Measurements from ENCODE around the gene STK24.

Gene STK24

DNA sequence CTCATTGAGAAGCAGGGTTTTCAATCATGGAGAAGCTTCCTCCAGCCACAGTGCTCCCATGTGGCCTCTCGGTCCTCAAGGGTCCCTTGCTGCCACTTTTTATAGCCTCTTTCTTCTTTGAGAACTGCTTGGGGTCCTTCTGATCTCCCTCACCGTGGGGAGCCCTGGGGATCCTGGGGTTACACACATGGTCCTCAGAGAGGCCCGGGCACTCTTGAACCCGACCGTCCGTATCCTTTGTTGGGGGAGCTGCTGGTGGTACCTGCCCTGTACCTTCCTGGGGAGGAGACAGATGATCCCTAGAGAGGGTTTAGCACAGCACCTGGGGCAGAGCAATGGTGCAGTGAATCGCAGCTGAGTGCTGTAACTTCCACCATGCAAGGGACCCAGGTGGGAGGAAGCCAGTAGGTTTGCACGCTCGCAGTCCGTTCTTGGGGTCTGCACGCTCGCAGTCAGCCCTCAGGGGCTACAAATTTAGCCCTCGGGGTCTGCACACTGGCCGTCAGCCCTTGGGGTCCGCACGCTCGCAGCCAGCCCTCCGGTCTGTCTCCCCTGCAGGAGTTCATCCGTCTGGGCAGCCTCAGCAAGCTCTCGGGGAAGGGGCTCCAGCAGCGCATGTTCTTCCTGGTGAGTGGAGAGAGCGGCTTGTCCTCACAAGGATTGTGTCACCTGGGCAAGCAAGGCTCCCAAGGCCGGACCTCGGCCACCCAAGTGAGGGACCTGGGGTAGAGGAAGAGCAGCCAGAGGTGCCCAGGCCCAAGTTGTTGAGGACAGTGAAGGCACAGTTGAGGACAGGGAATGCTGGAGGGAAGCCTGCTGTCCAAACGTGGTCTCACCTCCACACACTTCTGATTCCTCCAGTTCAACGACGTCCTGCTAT, 138.4 kb downstream of the STK24 start:
- no peak overlapping the region for H3K9ac ChIP-seq (ENCODE audit: insufficient read length)
- no peaks in the 10 kb centered on the region for H3K9me3 ChIP-seq (ENCODE audit: low read depth, low read length)
- no peak overlapping the region for H3K4me3 ChIP-seq
- H3K36me3 ChIP-seq (ENCODE audit: insufficient read depth, low read length) = no peaks in the 10 kb centered on the region
- no peak overlapping the region for H3K27ac ChIP-seq
- no peak for DNase-seq (ENCODE audit: low read depth, low spot score)
- TF ChIP-seq EZH2 (IDR thresholded peaks at IDR 0.05) = no peak
- TF ChIP-seq FOXP2 (optimal IDR thresholded peaks at IDR 0.05; ENCODE audit: control extremely low read depth, extremely low read length, insufficient read depth) = no peak
- no peak for TF ChIP-seq POLR2AphosphoS5 (IDR thresholded peaks at IDR 0.05; ENCODE audit: borderline replicate concordance, low read depth, low read length)

DNA sequence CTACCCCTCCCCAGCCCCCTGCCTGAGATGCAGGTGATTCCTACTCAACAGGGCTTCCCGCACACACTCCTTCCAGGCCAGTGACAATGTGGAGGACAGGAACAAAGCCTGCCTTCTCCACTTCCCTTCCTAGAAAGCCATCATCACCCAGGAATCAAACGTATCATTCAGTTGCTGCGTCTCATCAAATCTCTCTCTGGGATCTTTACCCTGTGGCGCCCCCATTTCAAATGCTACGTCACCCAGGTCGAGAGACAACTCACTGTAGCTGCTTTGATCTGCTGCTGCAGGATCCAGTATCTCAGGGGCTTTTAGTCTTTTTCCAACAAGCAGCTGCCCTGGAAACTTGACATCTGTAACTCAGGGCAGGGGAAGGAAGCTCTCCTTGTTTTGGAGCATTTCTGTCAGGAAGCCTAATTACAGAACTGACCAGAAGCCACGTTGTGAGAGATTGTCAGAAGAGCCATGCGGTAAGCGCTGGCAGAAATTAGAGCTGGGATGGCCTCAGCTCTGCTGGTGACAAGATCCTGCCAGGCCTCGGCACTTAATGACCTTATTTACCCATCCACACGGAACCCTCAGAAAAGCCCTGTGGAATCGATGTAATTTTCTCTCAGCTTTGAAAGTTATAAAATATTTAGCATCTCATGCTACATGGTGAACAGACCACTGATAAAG, 140.5 kb downstream of the STK24 start:
- no peaks in the 10 kb centered on the region for H3K9me3 ChIP-seq (ENCODE audit: low read depth, low read length)
- TF ChIP-seq FOXP2 (optimal IDR thresholded peaks at IDR 0.05; ENCODE audit: control extremely low read depth, extremely low read length, insufficient read depth) = no peak
- TF ChIP-seq POLR2AphosphoS5 (IDR thresholded peaks at IDR 0.05; ENCODE audit: borderline replicate concordance, low read depth, low read length) = no peak
- no peak for TF ChIP-seq EZH2 (IDR thresholded peaks at IDR 0.05)
- no peak for DNase-seq (ENCODE audit: low read depth, low spot score)
- no peaks in the 10 kb centered on the region for H3K36me3 ChIP-seq (ENCODE audit: insufficient read depth, low read length)
- H3K27ac ChIP-seq = no peak overlapping the region
- no peak overlapping the region for H3K4me3 ChIP-seq
- no peak overlapping the region for H3K9ac ChIP-seq (ENCODE audit: insufficient read length)

DNA sequence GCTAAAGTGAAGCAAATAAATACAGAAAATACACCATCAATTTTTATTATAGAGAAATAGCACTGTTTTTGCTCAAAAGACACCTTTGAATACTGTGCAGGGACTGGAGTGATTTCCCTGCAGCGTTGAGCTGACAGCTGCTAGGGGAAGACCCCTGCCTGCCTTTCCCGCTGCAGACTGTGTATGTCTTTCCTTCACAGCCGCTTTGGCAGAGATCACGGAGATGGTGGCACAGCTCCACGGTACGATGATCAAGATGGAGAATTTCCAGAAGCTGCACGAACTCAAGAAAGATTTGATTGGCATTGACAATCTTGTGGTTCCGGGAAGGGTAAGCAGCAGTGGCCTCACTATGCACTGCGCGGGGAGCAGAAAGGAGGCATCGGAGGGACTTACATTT, 141.5 kb downstream of the STK24 start:
- DNase-seq (ENCODE audit: low read depth, low spot score) = no peak
- H3K4me3 ChIP-seq = no peak overlapping the region

DNA sequence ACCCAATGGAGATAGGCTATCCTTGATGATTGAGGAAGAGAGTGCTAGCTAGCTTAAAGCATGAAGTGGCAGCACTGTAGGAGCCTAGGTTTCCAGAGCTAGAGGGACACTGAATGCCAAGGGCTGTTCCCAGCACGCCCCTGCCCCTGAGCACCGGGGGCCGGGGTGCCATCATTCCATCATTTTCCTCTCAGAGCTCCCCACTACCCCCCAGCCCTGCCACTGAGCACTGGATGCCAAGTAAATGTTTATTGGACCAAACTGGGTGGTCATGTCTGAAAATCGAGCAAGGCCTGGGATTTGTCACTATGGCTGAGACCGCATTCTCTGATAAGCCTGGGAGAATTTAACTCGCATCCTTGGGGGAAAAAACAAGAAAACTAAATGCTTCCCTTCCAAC, 142.8 kb downstream of the STK24 start:
- TF ChIP-seq FOXP2 (optimal IDR thresholded peaks at IDR 0.05; ENCODE audit: control extremely low read depth, extremely low read length, insufficient read depth) (no peak), EZH2 (IDR thresholded peaks at IDR 0.05) (no peak), POLR2AphosphoS5 (IDR thresholded peaks at IDR 0.05; ENCODE audit: borderline replicate concordance, low read depth, low read length) (no peak)
- Histone ChIP-seq H3K27ac (no peak overlapping the region), H3K4me3 (no peak overlapping the region), H3K9me3 (ENCODE audit: low read depth, low read length) (no peaks in the 10 kb centered on the region), H3K36me3 (ENCODE audit: insufficient read depth, low read length) (no peaks in the 10 kb centered on the region), H3K9ac (ENCODE audit: insufficient read length) (no peak overlapping the region)
- no peak for DNase-seq (ENCODE audit: low read depth, low spot score)

More for the DNA sequence above, 141.5 kb downstream of the STK24 start:
- no peak overlapping the region for H3K27ac ChIP-seq
- no peaks in the 10 kb centered on the region for H3K9me3 ChIP-seq (ENCODE audit: low read depth, low read length)
- H3K36me3 ChIP-seq (ENCODE audit: insufficient read depth, low read length) = no peaks in the 10 kb centered on the region
- H3K9ac ChIP-seq (ENCODE audit: insufficient read length) = no peak overlapping the region
- TF ChIP-seq POLR2AphosphoS5 (IDR thresholded peaks at IDR 0.05; ENCODE audit: borderline replicate concordance, low read depth, low read length) = no peak
- no peak for TF ChIP-seq EZH2 (IDR thresholded peaks at IDR 0.05)
- TF ChIP-seq FOXP2 (optimal IDR thresholded peaks at IDR 0.05; ENCODE audit: control extremely low read depth, extremely low read length, insufficient read depth) = no peak

DNA sequence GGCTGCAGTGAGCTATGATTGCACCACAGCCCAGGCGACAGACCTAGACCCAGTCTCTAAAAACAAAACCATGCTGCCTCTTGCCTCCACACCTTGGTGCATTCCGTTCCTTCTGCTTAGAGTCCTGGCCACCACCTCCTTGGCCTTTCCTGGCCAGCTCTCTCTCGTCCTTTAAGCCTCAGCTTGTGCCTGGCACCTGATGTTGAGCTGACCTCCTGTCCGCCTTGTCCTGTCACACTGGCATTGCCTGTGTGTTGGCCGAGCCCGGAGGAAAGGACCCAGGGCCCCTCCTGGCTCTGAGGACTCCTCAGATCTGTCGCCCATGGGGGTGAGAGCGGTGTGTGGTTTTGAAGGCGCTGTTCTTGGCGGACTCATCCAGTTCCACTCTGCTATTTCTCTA, 143.3 kb downstream of the STK24 start:
- Histone ChIP-seq H3K9ac (ENCODE audit: insufficient read length) (no peak overlapping the region), H3K27ac (no peak overlapping the region), H3K36me3 (ENCODE audit: insufficient read depth, low read length) (no peaks in the 10 kb centered on the region), H3K4me3 (no peak overlapping the region), H3K9me3 (ENCODE audit: low read depth, low read length) (no peaks in the 10 kb centered on the region)
- DNase-seq (ENCODE audit: low read depth, low spot score) = no peak
- TF ChIP-seq FOXP2 (optimal IDR thresholded peaks at IDR 0.05; ENCODE audit: control extremely low read depth, extremely low read length, insufficient read depth) (no peak), EZH2 (IDR thresholded peaks at IDR 0.05) (no peak), POLR2AphosphoS5 (IDR thresholded peaks at IDR 0.05; ENCODE audit: borderline replicate concordance, low read depth, low read length) (no peak)

DNA sequence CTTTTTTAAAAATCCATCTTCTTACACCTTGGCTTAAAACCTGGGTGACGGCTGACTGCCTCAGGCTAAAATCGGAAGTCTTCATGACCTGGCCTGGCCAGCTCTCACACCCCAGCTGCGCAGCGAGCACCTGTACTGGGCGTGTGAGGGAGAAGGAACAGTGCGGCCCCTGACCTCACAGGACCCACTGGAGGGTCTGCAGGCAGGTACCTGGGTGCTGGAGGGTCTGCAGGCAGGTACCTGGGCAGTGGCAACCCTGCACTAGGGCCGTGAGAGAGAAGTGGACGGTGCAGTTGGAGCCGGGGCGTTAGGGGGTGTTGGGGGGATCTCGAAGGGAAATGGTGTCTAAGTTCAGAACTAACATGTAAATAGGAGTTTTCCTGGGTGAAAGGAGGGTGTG, 144.3 kb downstream of the STK24 start:
- no peaks in the 10 kb centered on the region for H3K36me3 ChIP-seq (ENCODE audit: insufficient read depth, low read length)
- no peak for DNase-seq (ENCODE audit: low read depth, low spot score)
- H3K9ac ChIP-seq (ENCODE audit: insufficient read length) = no peak overlapping the region
- H3K9me3 ChIP-seq (ENCODE audit: low read depth, low read length) = no peaks in the 10 kb centered on the region
- H3K27ac ChIP-seq = no peak overlapping the region
- H3K4me3 ChIP-seq = no peak overlapping the region
- TF ChIP-seq EZH2 (IDR thresholded peaks at IDR 0.05) (no peak), FOXP2 (optimal IDR thresholded peaks at IDR 0.05; ENCODE audit: control extremely low read depth, extremely low read length, insufficient read depth) (no peak), POLR2AphosphoS5 (IDR thresholded peaks at IDR 0.05; ENCODE audit: borderline replicate concordance, low read depth, low read length) (no peak)

DNA sequence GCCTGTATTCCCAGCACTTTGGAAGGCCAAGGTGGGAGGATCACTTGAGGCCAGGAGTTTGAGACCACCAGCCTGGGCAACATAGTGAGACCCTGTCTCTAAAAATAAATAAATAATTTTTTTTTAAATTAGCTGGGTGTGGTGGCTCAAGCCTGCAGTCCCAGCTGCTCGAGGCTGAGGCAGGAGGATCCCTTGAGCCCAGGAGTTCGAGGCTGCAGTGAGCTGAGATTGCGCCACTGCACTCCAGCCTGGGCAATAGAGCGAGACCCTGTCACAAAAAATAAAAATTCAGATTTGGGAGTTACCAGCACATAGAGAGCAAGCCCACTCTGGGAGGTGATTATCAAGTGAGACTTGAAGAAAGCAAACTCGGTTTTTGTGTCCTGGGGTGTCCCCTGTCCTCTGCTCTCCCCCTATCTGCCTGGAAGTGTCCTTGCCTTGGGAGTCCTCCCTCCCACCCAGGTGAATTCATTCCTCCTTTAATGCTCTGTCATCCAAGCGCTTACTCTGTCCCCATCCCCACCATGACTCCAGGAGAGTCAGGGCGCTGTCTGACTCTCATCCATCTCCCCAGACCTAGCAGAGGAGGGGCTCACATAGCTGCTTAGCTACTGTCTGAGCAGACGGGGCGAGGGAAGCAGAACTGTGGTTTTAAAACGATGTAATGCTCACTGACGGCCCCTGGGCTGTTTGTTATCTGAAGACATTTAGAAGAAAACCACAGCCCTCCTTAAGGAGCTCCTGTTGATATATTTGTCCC, 146.8 kb downstream of the STK24 start:
- H3K9ac ChIP-seq (ENCODE audit: insufficient read length) = no peak overlapping the region
- TF ChIP-seq FOXP2 (optimal IDR thresholded peaks at IDR 0.05; ENCODE audit: control extremely low read depth, extremely low read length, insufficient read depth) = no peak
- no peak for TF ChIP-seq POLR2AphosphoS5 (IDR thresholded peaks at IDR 0.05; ENCODE audit: borderline replicate concordance, low read depth, low read length)
- no peak for DNase-seq (ENCODE audit: low read depth, low spot score)
- H3K27ac ChIP-seq = no peak overlapping the region
- no peak overlapping the region for H3K4me3 ChIP-seq
- H3K36me3 ChIP-seq (ENCODE audit: insufficient read depth, low read length) = peaks cover 8% of the 10 kb centered on the region
- H3K9me3 ChIP-seq (ENCODE audit: low read depth, low read length) = no peaks in the 10 kb centered on the region

DNA sequence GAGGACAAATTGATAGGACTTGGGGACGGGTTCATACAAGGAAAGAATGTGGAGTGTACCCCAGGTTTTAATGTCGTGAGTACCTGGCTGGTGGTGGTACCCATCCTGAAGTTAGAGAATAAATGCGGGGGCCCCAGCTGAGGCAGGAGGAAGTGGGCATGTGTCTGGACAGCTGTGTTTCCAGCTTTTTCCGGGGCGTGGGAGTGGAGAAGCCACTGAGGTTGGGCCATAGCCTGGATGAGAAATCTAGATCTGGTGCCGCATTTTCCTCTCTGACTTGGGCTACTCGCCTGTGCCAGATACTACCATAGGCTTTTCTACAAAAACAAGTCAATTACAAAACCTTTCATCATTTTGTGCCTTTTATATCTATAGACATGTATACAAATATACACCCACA, 147.4 kb downstream of the STK24 start:
- peaks cover 10% of the 10 kb centered on the region for H3K36me3 ChIP-seq (ENCODE audit: insufficient read depth, low read length)
- no peak overlapping the region for H3K9ac ChIP-seq (ENCODE audit: insufficient read length)
- no peak overlapping the region for H3K4me3 ChIP-seq
- TF ChIP-seq EZH2 (IDR thresholded peaks at IDR 0.05) = no peak
- no peak for TF ChIP-seq POLR2AphosphoS5 (IDR thresholded peaks at IDR 0.05; ENCODE audit: borderline replicate concordance, low read depth, low read length)
- no peak for TF ChIP-seq FOXP2 (optimal IDR thresholded peaks at IDR 0.05; ENCODE audit: control extremely low read depth, extremely low read length, insufficient read depth)
- no peak for DNase-seq (ENCODE audit: low read depth, low spot score)
- H3K9me3 ChIP-seq (ENCODE audit: low read depth, low read length) = no peaks in the 10 kb centered on the region
- no peak overlapping the region for H3K27ac ChIP-seq
